SHP77 treated with DMSO at 0.1 percent for 48 hours (cell line): ENCODE results near the gene SPEM2.

Source experiments
- DNase-seq: peaks from one replicate; lab custom pipeline; 2025; lab: John Stamatoyannopoulos, UW

SPEM2 gene

DNA sequence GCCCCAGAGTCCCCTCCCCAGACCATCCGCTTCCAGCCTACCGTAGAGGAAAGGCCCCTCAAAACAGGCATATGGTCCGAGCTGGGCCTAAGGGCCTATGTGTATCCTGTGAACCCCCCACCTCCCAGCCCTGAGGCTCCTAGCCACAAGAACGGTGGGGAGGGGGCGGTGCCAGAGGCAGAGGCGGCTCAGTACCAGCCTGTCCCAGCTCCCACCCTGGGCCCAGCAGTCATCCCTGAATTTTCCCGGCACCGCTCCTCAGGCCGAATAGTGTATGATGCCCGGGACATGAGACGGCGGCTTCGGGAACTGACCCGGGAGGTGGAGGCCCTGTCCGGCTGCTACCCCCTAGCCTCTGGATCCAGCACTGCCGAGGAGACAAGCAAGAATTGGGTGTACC, 4.2 kb upstream of the SPEM2 start:
- DNase-seq = no peak

DNA sequence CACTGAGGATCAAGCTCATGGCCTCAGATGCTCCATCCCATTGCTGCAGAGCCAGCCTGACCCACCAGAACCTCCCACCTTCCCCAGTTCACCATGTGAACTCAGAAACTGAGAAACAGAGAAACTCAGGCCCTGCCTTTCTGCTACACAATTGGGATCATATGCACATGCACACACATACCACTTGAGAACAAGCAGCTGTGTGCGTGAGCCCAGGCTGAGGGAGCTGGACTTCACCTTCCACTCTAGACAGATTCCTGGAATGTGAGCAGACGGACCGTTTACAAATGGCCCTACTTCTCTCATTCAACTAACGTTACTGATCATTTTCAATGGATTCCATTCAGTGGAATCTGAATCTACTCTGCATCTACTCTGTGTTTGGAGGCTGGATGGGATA, 1.7 kb upstream of the SPEM2 start:
- peak; percentile 51 for DNase-seq

GRCh38 chr17:7425756-7426155, 340 bp downstream of the SPEM2 start:
- no peak for DNase-seq

DNA sequence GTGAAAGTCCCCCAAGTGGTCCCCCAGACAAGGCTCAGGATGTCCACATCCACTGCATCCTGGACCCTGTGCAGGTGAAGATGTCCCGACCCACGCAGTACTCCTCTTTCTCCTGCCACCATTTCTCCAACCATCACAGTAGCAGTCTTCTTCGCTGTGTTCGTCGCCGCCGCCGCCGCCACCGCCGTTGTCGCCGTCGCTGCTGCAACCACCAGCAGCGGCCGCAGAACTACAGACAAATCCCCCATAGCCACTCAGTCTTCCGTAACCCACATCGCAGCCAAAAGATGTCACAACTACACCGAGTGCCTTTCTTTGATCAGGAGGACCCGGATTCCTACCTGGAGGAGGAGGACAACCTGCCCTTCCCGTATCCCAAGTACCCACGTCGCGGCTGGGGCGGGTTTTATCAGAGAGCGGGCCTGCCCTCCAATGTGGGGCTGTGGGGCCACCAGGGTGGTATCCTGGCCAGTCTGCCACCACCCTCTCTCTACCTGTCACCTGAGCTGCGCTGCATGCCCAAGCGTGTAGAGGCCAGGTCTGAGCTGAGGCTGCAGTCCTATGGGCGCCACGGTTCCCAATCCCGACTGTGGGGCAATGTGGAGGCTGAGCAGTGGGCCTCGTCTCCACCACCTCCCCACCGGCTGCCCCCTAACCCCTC, 917 bp downstream of the SPEM2 start:
- DNase-seq = no peak

DNA sequence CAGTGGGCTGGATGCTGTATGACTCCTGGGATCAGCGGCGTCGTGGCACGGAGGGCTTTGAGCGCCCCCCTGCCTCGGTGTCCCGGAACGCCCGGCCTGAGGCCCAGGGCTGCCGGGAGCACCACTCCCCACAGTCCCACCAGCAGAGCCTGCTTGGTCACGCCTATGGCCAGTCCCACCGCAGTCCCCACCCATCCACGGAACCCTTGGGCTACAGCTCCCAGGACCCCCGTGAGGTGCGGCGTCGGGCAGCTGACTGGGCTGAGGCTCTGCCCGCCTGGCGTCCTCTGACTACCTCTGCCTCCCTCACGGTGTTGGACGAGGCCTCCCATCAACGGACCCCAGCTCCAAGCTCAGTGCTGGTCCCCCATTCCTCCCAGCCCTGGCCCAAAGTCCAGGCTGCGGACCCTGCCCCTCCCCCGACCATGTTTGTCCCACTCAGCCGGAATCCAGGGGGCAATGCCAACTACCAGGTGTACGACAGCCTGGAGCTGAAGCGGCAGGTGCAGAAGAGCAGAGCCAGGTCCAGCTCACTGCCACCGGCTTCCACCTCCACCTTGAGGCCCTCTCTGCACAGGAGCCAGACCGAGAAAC, 1.6 kb downstream of the SPEM2 start:
- DNase-seq = no peak

- no peak for DNase-seq
These were observed 2.1 kb downstream of the SPEM2 start for GRCh38 chr17:7427549-7427948.

- DNase-seq = no peak
These were observed 3.1 kb downstream of the SPEM2 start, which contains the start of gene SPEM3 for GRCh38 chr17:7428557-7428956. Gene SPEM3, plus strand, starts transcription at chr17:7428857. Its CDS starts 46 bp downstream, at chr17:7428903.

DNA sequence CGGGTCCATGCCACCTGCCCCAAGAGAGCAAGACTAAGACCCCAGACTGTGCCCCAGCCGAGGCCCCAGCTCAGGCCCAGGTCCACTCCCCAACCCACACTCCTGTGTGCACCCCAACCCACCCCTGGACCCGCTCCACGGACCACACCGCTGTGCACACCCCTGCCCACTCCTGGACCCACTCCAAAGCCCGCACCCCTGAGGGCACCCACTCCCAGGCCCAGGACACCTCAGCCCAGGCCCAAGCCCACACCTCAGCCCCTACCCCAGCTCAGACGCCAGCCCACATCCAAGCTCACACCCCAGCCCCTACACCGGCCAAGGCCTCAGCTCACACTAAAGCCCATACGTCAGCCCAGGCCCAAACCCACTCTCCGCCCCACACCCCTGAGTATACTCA, 4.3 kb downstream of the SPEM2 start:
- DNase-seq = no peak

DNA sequence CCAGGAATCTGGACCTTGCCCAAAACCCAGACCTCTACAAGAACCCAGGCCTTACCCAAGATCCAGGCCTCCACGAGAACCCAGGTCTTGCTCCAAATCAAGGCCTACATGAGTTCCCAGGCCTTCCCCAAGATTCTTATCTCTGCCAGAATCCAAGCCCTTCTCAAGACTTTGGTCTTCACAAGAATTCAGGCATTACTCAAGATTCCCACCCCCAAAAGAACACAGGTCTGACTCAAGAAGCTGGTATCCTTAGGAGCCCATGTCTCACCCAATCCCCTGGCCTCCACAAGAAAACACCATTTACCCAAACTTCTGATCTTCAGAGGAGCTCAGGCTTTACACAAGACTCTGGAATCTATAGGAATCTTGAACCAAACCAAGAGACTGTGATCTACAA, 5.8 kb downstream of the SPEM2 start:
- no peak for DNase-seq

- no peak for DNase-seq
These were observed 6.9 kb downstream of the SPEM2 start for GRCh38 chr17:7432296-7432695.

DNA sequence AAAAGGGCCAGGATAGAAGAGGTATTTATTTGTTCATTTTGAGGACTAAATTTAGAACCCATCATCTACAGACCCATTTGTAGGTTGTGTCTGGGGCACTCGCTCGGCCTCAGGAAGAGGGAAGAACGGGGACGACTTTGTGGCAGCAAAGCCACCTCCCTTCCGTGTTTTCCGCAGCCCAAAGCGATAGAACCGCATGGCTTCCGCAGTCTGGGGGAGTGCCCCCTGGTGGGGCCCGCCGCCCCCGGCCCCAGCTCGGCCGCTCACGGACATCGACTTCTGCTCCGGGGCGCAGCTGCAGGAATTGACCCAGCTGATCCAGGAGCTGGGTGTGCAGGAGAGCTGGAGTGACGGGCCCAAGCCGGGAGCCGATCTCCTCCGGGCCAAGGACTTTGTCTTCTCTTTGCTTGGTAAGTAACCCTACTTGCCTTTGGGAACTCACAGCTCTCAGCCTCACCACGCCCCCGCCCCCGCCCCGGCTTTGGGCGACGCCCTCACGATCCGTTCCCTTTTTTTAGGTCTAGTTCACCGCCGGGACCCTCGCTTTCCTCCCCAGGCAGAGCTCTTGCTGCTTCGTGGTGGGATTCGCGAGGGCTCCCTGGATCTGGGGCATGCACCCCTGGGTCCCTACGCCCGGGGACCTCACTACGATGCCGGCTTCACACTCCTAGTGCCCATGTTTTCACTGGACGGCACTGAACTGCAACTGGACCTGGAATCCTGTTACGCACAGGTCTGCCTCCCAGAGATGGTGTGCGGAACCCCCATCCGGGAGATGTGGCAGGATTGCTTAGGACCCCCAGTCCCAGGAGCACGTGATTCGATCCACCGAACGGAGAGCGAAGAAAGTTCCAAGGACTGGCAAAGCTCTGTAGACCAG, 10.5 kb downstream of the SPEM2 start:
- peak; percentile 32 for DNase-seq

DNA sequence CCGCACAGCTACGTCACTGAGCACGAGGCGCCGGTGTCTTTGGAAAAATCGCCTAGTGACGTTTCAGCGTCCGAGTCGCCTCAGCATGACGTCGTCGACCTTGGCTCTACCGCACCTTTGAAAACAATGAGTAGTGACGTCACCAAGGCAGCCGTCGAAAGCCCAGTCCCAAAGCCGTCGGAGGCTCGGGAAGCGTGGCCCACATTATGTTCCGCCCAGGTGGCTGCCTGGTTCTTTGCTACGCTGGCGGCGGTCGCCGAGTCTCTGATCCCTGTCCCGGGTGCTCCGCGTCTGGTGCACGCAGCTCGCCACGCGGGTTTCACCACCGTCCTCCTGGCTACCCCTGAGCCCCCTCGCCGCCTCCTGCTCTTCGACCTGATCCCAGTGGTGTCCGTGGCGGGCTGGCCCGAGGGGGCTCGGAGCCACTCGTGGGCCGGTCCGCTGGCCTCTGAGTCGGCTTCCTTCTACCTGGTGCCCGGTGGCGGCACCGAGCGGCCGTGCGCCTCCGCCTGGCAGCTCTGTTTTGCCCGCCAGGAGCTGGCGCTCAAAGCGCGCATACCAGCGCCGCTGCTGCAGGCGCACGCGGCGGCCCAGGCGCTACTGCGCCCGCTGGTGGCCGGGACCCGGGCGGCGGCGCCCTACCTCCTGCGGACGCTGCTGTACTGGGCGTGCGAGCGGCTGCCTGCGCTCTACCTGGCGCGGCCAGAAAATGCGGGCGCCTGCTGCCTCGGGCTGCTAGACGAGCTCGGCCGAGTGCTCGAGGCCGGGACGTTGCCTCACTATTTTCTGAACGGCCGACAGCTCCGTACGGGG, 11.3 kb downstream of the SPEM2 start:
- peak; percentile 80 for DNase-seq

DNA sequence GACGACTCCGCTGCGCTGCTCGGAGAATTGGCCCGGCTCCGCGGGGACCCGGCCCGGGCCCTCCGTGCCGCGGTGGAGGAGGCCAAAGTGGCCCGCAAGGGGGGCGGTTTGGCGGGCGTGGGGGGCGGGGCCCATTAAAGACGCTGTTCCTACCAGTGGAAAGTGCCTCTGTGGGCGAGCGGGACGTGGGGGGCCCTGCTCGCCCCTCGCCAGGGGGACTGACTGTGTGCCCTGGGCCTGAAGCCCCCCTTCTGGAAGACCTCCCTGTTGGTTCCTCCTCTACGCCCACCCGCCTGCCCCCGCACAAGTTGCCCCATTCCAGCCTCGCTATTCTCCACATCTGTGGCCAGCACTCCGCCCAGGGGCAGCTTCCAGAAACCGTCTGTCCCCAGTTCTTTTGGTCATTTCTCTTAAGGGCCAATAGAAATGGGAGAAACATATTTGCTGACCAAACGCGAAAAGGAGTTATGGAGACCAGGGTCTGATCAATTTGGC, 12.0 kb downstream of the SPEM2 start:
- DNase-seq = no peak

DNA sequence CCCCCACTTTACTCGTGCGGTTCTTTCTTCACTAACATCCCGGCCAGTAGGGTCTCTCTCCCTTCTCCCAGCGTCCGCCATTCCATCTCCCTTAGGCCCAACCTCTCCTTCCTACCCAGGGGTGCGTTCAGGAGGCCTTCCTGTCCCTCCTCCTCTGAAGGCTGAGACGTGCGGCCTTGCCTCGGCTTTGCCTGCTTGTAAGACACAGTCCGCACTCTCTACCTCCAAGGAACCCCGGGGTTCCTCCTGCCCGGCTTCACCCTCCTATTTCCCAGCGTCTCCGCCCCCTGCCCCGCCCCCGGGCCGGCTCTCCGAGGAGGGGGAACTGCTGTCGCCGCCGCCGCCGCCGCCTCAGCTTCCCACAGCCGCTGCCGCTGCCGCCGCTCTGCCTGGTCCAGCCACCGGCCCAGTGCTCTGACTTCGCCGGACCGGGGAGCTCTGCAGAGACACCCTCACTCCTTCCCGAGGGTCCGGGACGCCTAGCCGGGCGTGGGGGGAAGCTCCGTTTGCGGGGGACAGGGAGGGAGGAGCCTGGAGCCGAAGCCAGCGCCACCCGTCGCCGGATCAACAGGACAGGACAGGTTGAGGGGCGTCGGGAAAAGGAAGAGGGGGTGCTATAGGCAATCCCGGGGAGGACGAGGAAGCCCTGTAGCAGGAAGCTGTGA, 12.7 kb downstream of the SPEM2 start:
- no peak for DNase-seq

DNA sequence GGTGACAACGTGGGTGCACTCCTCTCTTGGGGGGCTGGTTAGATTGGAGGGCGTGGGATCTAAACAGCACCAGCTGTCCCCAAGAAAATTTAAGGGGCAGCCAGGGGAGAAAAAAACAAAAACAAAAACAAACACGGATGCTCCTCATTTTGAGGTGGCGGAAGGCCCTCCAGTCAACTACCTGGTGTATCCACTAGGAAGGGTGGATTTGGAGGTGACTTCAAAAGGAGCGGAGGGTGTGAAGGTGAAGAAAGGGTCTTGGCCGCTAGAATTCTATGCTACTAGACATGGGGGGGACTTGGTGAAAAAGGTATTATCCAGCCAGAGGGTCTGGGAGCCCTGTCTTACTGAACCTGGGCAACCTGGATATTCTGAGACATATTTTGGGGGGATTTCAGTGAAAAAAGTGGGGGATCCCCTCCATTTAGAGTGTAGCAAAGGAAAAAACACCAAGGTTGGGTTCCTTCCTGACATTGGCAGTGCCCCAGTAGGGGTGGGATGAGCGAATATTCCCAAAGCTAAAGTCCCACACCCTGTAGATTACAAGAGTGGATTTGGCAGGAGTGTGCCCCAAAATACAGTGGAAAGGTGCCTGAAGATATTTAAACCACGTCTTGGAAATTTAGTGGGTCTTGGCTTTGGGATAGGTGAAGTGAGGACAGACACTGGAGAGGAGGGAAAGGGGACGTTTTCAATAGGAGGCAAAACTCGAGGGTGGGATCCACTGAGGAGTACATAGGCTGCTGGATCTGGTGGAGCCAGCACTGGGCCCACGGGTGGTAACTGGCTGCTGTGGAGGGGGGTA, 13.4 kb downstream of the SPEM2 start:
- no peak for DNase-seq

- DNase-seq = no peak
These were observed 14.2 kb downstream of the SPEM2 start, which contains the start of gene FGF11 for GRCh38 chr17:7439462-7440112. Gene FGF11, plus strand, starts transcription at chr17:7439512. Its CDS starts 109 bp downstream, at chr17:7439621.

- DNase-seq = no peak
These were observed 14.9 kb downstream of the SPEM2 start for GRCh38 chr17:7440113-7440833.

GRCh38 chr17:7440834-7441195, 15.4 kb downstream of the SPEM2 start:
- no peak for DNase-seq

DNA sequence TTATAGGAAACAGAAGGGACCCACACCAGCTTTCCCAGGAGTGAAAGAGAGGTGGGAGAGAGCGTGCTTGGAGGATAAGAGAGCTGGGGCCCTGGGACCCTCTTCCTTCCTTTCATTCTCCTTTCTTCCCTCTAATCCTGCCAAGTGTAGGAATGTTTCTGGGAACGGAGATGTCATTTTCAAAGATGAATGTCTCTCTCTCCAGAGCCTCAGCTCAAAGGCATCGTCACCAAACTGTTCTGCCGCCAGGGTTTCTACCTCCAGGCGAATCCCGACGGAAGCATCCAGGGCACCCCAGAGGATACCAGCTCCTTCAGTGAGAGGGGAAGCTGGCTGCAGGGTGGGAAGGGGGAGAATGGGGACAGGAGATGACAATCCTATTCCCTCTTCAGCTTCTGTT, 15.8 kb downstream of the SPEM2 start:
- DNase-seq = no peak
